Measurements from ENCODE around the gene FXYD3. TPM values are rescaled to one million over a fixed set of nuclear protein-coding genes. Genes with fewer than 3 reads are reported as not detected.

The FXYD3 gene
- total RNA-seq, 1 donor from 2014 or later: 1.1 TPM

- Histone ChIP-seq H3K4me1 (no peaks in the 10 kb centered on the region), H3K27ac (replicated peaks) (no peak overlapping the region), H3K9me3 (replicated peaks) (no peaks in the 10 kb centered on the region), H3K36me3 (no peaks in the 10 kb centered on the region), H3K27me3 (ENCODE audit: low read depth) (no peaks in the 10 kb centered on the region), H3K4me3 (no peak overlapping the region)
- TF ChIP-seq CTCF (IDR thresholded peaks at IDR 0.05; ENCODE audit: borderline replicate concordance): no peak
- DNase-seq: no peak
- intact Hi-C loops (cut with micrococcal nuclease): no loop called here
These were observed 10.6 kb upstream of the FXYD3 start for GRCh38 chr19:35105047-35105410.

DNA sequence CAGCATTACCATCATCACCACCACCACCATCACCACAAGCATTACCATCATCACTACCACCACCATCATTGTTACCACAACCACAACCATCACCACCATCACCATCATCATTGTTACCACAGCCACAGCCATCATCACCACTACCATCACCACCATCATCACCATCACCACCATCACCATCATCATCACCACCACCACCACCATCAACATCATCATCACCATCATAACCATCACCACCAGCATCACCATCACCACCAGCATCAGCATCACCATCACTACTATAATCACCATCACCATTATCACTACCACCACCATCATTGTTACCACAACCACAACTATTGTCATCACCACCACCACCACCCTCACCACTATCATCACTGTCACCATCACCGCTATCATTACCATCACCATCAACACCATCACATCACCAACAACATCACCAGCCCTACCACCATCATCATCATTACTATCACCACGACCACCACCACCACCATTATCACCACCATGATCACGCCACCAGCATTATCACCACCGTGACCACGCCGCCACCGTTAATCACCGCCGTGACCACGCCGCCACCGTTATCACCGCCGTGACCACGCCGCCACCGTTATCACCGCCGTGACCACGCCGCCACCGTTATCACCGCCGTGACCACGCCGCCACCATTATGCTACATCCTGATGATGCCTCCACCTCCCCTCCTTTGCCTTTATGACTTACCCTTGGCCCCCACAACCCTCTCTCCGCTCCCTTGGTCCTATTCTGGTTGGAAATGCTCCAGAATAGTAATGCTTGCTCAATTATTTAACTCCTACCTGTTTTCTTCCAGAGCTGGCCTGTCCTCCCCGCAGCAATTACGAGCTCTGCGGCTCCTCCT lies 10.0 kb upstream of the FXYD3 start:
- no peak for DNase-seq
- H3K4me1 ChIP-seq: no peaks in the 10 kb centered on the region
- intact Hi-C loops (cut with micrococcal nuclease): no loop called here
- H3K27ac ChIP-seq (replicated peaks): no peak overlapping the region
- H3K9me3 ChIP-seq (replicated peaks): no peaks in the 10 kb centered on the region
- no peak for TF ChIP-seq CTCF (IDR thresholded peaks at IDR 0.05; ENCODE audit: borderline replicate concordance)
- H3K36me3 ChIP-seq: no peaks in the 10 kb centered on the region
- no peak overlapping the region for H3K4me3 ChIP-seq
- H3K27me3 ChIP-seq (ENCODE audit: low read depth): no peaks in the 10 kb centered on the region

- intact Hi-C loops (cut with micrococcal nuclease): no loop called here
- H3K27me3 ChIP-seq (ENCODE audit: low read depth): no peaks in the 10 kb centered on the region
- no peaks in the 10 kb centered on the region for H3K4me1 ChIP-seq
- DNase-seq: no peak
- TF ChIP-seq CTCF (IDR thresholded peaks at IDR 0.05; ENCODE audit: borderline replicate concordance): no peak
- H3K27ac ChIP-seq (replicated peaks): no peak overlapping the region
- no peak overlapping the region for H3K4me3 ChIP-seq
- no peaks in the 10 kb centered on the region for H3K9me3 ChIP-seq (replicated peaks)
- H3K36me3 ChIP-seq: no peaks in the 10 kb centered on the region
These were observed 9.4 kb upstream of the FXYD3 start for GRCh38 chr19:35106291-35106583.

- no peak overlapping the region for H3K4me3 ChIP-seq
- H3K27ac ChIP-seq (replicated peaks): peak overlapping the region; percentile 36
- H3K4me1 ChIP-seq: no peaks in the 10 kb centered on the region
- no peaks in the 10 kb centered on the region for H3K27me3 ChIP-seq (ENCODE audit: low read depth)
- no peak for DNase-seq
- intact Hi-C loops (cut with micrococcal nuclease): no loop called here
- TF ChIP-seq CTCF (IDR thresholded peaks at IDR 0.05; ENCODE audit: borderline replicate concordance): no peak
- H3K9me3 ChIP-seq (replicated peaks): no peaks in the 10 kb centered on the region
- no peaks in the 10 kb centered on the region for H3K36me3 ChIP-seq
These were observed 8.6 kb upstream of the FXYD3 start for GRCh38 chr19:35106898-35107541.

DNA sequence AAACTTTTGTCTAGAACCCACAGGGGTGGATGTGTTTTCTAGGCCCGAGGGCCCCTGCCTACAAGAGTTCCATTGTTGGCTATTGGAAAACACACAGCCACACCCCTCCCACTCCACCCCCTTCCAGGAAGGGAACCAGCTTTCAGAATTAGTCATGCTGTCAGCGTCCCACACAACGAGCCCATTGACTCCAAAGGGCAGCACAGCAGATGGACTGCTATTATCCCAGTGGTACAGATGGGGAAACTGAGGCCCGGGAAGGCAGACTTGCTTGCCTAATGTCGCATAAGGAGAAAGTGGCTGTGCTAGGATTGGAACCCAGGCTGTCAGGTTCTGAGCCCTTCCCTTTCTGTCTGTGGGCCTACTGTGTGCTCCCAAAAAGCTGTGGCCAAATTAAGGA lies 8.1 kb upstream of the FXYD3 start:
- no peak for TF ChIP-seq CTCF (IDR thresholded peaks at IDR 0.05; ENCODE audit: borderline replicate concordance)
- H3K9me3 ChIP-seq (replicated peaks): no peaks in the 10 kb centered on the region
- DNase-seq: no peak
- no peaks in the 10 kb centered on the region for H3K4me1 ChIP-seq
- H3K27ac ChIP-seq (replicated peaks): peak overlapping the region; percentile 36
- intact Hi-C loops (cut with micrococcal nuclease): no loop called here
- H3K4me3 ChIP-seq: no peak overlapping the region
- no peaks in the 10 kb centered on the region for H3K36me3 ChIP-seq
- H3K27me3 ChIP-seq (ENCODE audit: low read depth): no peaks in the 10 kb centered on the region

Measured in left ventricle myocardium inferior (tissue), 1 donor.